Measurements from ENCODE around the gene CELF6.

CELF6 gene

DNA sequence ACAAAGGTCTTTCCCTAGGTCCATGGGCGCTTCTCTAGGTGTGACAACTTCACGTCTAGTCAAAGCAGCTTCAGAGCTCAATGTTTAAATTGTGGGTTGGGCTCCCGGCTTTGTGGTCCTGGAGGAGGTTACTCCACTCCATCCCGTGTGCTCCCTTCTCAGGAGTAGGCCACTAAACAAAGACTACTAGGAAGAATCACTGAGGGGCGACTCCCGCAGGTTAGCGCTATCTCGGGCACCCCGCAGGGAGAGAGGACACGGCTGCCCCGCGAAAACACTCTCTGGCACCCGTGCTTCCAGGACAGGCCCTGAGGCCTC lies 48.1 kb downstream of the CELF6 start:
- DNase-seq (ENCODE audit: low spot score) = peak; percentile 38

DNA sequence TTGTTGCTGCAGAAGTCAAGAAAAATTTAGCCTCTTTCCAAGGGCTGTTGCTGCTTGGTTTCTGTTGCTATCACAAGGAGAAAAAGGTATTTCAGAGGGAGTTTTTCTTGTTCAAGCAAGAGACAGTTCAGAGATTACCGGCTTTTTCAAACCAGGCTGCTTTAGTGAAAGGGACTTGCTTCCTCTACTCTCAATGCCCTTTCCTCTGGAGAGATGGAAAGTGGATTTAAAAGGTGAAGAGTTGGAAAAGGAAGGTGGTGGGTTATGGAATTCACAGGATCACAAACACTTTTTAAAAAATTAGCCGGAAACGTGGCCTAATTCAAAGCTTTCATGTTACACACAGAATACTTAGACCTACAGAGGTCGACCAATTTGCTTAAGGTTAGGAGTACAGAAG lies 48.7 kb downstream of the CELF6 start:
- no peak for DNase-seq (ENCODE audit: low spot score)

DNA sequence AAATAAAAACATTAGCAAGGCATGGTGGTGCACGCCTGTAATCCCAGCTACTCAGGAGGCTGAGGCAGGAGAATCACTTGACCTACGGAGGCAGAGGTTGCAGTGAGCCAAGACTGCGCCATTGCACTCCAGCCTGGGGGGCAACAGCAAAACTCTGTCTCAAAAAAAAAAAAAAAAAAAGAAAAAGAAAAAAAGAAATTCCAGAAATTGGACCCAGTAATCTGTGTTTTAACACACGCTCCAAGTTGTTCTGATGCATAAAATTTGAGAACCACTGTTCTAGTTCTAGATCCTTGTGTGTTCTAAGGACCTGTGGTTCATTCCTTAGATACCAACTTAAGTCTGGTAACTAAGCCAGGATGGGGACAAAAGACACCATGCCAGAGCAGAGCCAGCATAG lies 50.2 kb downstream of the CELF6 start:
- no peak for DNase-seq (ENCODE audit: low spot score)

DNA sequence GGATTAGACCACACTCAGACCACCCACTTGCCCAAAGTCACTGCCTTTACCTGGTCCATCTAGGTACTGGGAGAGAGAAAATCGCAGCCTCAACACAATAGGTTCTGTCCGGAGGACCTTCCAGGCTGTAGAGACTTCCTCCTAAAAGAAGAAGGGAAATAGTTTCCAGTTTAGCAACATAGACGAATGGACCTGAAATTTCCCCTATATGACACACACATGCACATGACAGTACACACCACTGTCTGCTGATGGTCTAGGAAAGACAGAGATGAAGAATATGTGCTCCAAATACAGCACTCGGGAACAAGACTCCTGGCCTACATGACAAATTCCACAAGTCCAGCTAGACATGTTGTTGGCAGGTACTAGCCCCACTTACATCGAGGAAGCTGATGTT lies 54.9 kb downstream of the CELF6 start:
- no peak for DNase-seq (ENCODE audit: low spot score)

DNA sequence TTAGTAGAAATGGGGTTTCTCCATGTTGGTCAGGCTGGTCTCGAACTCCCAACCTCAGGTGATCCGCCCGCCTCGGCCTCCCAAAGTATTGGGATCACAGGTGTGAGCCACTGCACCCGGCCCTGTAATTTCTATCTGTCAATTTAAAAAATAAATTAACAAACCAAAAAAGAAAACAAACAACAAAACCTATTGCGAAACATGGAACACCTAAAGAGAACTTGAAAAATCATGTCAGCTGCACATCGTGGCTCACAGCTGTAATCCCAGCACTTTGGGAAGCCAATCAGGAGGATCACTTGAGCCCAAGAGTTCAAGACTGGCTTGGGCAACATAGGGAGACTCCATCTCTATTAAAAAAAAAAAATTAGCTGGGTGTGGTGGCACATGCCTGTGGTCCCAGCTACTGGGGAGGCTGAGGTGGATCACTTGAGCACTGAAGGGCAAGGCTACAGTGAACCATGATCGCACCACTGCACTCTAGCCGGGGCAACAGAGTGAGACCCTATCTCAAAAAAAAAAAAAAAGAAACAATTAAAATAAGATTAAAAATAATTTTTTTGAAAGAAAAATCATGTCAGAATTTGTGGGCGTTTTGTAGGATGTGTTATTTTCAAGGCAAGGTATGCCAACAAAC lies 67.2 kb downstream of the CELF6 start:
- no peak for DNase-seq (ENCODE audit: low spot score)

DNA sequence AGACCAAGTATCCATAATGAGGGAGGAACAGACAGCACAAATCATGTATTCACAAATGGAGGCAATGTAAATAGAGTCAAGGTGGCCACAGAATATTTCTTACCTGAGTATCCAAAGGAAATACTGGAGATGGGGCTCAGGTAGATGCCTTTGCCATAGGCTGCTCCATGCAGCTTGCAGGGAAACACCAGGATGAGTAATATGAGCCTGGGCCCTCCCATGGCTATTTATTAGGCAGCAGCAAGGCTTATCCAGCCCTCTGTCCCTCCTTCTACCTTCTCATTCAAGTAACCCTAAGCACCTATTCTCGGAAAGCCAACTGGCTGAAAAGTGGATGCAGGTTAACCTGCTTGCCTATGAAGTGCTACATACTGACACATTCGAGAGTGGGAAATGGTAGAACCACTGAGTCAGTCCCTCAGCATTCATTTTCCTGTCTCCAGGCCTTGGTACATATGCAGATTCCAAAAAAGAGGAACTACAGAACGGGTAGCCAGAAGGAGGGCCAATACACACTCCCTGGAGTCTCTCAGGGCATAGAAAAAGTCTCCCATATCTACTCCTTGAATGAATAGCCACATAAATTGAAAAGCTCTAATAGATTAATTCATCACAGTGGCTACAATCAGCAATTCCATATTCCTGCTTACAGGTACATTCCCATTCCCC lies 70.7 kb downstream of the CELF6 start:
- DNase-seq (ENCODE audit: low spot score) = no peak

DNA sequence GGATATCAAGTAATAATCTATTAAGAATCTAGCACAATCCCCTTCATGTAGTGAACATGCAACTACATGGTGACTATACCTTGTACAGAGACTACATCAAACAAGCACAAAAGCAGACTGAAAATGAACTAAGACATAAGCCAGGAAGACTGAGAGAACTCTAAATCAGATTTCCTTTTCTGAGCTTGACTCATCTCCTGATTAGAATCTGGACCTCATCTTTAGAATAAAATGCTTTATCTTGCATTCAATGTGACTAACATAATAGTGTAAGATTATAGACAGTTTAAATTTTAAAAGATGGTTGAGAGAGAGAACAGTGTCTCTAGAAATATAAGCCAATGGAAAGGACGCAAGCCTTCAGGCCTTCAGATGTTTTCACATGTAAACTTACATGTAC lies 71.4 kb downstream of the CELF6 start:
- no peak for DNase-seq (ENCODE audit: low spot score)

DNA sequence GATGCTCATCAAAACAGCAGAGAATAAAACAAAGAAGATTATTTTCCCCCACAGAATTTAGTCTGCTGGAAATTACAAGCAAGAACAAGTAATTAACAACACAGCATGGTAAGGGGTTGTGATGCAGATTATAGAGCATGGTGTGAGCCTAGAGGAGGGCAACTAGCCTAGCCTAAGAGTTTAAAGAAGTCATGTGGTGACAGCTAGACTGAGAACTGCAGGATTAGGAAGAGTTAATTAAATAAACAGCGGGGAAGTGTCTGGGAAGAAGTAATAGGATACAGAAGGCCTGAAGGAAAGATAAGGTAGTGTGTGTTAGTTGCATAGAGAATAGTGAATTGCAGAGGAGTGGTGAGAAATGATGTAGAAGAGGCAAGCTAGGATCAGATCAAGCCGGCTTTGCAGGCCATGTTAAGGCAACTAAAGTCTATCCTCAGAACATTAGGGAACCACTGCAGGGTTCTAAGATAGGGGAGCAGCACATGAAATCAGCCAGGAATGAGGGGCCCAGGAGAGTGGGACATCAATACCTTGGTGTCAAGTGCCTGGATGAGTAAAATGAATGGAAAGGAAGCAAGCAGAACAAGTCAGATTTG lies 77.1 kb downstream of the CELF6 start:
- no peak for DNase-seq (ENCODE audit: low spot score)

DNA sequence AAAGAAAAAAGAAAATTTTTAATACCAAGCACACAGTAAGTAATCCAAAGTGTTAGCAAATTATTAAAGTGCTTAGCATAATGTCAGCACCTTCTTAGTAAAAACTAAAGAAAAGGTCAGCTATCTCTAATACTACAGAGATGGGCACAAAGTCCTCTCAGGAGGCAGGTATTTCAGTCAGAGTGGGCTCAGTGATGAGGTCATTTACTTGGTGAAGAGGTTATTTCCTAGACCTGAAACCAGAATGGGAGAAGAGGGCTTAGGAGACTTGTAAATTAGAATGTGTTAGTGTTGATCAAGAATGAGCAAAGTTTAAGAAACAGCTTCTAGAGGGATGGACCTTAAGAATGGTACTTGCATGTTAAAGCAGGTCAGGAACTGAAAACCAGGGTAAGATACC lies 80.3 kb downstream of the CELF6 start:
- DNase-seq (ENCODE audit: low spot score) = no peak

DNA sequence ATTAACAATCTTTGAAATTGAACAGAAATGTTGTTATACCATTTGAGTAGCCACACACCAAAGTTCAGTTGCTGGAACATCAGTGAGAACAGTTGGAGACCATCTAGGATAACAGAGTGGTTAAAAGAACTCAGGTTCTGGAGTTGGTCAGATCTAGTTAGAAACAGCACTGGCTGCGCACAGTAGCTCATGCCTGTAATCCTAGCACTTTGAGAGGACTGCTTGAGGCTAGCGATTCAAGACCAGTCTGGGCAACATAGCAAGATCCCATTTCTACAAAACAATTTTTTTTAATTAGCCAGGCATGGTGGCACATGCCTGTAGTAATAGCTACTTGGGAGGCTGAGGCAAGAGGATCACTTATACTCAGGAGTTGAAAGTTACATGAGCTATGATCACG lies 81.4 kb downstream of the CELF6 start:
- no peak for DNase-seq (ENCODE audit: low spot score)

DNA sequence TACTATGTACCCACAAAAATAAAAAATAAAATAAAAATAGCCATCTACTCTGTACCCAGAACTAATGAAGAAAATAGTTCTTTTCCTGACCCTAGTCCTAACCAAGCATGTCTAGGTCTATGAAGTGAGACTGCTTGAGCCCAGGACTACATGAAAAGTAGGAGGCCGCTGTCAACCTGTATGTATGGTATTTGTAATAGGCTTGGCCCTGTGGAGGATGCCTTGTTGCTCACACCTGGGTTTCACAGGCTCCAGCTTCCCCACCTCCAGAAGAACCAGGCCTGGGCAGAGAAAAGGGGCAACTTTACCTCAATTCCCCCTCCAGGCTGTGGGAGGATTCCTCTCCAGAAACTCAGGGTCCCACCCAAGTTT lies 82.1 kb downstream of the CELF6 start:
- no peak for DNase-seq (ENCODE audit: low spot score)

DNA sequence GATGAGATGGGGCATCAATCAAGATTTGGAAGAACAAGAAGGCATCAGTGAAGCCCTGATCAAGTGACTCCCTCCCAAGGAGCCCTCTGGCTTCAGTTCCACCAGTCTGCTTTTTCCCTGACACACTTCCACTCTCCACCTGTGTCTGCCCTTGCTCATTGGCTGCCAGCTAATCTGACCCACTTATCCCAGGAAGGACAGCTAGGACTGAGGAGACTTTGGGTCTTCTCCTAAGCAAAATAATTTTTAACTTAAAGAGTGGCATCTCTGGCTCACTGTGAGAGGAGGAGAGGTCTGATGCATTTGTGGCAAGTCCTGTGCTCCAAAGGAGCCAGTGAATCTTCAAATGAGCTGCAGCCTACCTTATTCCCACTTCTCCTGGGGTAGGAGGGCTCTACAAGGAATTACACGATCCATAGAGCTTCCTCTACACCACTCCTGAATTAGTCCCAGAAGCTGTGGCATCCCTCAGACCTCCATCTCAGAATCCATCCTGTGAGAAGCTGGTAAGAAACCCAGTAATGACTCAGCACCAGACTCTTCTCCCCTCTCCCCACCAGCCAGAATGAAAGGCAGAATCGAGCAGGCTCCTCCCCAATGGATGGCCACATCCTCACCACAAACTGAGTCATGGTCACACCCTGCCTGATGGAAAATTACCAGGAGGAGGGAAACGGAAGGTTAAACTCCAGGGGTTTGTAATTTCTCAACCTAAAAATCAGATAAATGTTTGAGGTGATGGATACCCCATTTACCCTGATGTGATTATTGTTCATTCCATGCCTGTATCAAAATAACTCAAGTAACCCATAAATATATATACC lies 82.7 kb downstream of the CELF6 start:
- peak; percentile 93 for DNase-seq (ENCODE audit: low spot score)

DNA sequence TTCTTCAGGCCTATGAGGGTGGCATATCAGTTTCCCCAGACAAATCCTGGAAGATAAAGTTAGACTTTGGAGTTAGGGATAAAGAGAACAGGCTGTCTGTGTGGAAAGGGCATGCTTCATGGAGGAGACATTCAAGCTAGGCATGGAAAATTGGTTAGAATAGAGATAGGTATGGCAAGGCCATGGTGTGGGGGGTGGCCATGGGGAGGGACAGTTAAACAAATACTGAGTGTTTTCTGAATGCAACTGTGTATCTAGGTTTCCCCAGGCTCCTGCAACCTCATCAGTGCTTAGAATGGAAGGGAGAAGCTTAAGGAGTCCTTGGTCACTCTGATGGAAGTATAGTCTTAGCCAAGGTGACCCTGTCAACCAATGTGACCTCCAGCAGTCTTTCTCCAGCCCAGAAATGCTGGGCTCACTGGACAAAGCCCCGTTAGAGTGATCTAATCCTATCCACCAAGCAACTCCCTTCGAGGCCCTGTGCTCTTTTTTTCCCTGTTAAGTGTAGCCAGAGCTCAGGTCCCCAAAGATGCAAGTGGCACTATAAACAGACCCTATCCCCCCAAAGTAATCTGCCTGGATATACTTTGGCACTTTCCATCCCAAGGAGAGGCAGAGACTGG lies 83.5 kb downstream of the CELF6 start:
- DNase-seq (ENCODE audit: low spot score) = no peak

DNA sequence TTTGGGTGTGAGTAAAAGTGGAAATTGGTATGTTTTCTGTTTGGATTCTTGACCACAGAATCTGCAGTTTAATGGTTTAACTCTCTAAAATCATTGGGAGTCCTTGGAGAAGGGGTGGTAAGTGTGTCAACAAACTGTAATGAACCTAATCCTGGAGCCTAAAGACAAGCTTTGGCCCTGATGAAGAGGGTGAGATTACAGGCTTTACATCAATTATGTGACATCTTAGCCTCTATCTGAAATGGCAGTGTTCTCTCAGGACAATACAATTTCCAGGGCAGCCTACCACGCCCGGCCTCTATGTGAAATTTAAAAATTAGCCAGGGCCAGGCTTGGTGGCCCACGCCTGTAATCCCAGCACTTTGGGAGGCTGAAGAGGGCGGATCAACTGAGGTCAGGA lies 84.7 kb downstream of the CELF6 start:
- no peak for DNase-seq (ENCODE audit: low spot score)

Measured in GM03348 (cell line).